HG03175 (cell line): Measurements from ENCODE around the gene BAIAP2L1.
"Not testable (repeated sequence)": the region's sequence is repeated elsewhere in the genome, so short reads cannot be mapped to it uniquely, and the experiment has no call there.

Experiments
- ATAC-seq: cut with Tn5 transposase; IDR thresholded peaks from one replicate; pipeline ENCODE4 v1.9.1; 2021; ENCODE audit warnings: mild to moderate bottlenecking, moderate library complexity; ENCODE audit not compliant: unreplicated experiment

BAIAP2L1 gene

GRCh38 chr7:98399890-98400541, 874 bp downstream of the BAIAP2L1 start:
- no peak for ATAC-seq

- ATAC-seq, result no peak
Observed at GRCh38 chr7:98399462-98399861, 1.4 kb downstream of the BAIAP2L1 start.

DNA sequence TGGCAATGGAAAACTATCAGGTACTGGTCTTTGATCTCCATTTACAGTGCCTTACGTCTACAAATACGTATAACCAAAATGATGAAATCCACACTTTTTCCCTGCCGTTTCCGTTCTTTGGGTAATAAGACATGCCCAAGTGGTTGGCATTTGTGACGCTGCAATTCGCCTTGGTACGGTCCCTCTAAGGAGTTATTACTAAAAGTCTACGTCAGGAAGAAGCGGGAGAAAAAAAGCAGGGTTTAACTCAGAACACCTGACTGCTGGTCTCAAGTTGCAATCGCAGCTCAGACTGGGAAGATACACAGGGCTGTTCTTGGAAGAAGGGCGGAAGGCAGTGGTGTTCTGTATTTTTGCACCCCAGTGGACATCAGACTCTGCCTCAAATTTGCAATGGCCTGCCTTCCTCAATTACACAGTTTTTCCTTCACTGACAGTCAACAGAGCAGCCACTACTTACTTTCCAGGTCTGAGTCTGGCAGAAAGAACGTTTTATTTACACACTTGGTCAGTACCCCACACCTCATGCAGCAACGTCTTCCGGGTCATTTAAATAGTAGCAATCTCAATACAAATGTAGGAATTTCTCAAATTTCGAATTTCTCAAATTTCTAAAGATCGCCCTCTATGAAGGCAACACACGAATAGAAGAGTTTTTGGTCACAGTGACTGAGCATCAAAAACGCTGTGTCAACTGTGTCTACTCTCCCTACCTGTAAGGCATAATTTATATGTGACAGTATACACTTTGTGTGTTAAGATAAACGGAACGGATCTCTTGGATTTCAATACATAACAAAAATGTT, 2.1 kb downstream of the BAIAP2L1 start:
- ATAC-seq, result no peak

DNA sequence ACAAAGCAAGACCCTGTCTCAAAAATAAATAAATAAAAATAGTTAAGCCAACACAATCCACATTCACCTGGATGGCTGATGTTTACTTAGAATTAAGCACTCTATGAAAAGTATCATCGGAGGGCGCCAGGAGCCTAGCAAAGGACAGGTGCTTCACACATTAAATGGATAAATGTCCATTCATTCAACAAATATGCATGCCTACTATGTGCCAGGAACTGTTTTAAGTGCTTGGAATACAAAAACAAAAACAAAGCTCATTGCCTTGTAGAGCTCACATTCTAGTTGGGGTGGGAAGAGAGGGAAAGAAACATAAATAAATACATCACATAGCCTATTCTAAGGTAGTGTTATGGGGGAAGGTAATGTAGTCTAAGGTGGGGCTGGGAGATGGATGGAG, 4.1 kb downstream of the BAIAP2L1 start:
- ATAC-seq, result no peak

DNA sequence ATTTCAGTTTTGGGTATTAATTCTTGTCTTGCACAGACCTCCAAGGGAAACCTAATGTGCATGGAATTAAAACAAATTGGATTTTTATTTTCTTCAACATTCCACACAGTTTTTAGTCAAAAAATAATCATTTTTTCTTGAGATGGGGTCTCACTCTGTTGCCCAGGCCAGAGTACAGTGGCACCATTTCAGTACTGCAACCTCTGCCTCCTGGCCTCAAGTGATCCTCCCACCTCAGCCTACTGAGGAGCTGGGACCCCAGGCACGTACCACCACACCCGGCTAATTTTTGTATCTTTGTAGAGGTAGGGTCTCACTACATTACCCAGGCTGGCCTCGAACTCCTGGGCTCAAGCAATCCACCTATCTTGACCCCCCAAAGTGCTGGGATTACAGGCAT, 4.9 kb downstream of the BAIAP2L1 start:
- ATAC-seq, result no peak

GRCh38 chr7:98395481-98395880, 5.4 kb downstream of the BAIAP2L1 start:
- no peak for ATAC-seq

GRCh38 chr7:98394377-98394836, 6.5 kb downstream of the BAIAP2L1 start:
- ATAC-seq, result no peak

GRCh38 chr7:98387544-98388226, 13.2 kb downstream of the BAIAP2L1 start:
- no peak for ATAC-seq

DNA sequence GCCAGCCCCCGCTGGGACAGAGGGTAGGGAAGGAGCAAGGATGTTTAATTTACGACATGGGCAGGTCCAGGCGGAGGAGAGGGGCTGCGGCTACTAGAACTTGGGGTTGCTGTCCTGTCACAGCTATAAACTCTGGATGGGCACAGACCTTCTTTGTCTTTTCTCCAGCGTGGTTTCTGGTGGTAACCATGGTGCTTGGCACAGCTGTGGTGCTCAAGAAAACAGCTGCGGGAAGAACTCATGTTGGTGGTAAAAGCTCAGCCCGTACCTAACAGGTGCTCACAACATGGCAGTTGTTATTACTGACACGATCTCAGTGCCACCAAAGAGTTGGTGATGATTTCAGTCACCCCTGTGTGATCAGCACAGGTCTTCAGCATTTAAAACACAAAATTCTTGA, 13.8 kb downstream of the BAIAP2L1 start:
- no peak for ATAC-seq

- ATAC-seq, result not testable (repeated sequence)
Observed at GRCh38 chr7:98385532-98385931, 15.4 kb downstream of the BAIAP2L1 start.

DNA sequence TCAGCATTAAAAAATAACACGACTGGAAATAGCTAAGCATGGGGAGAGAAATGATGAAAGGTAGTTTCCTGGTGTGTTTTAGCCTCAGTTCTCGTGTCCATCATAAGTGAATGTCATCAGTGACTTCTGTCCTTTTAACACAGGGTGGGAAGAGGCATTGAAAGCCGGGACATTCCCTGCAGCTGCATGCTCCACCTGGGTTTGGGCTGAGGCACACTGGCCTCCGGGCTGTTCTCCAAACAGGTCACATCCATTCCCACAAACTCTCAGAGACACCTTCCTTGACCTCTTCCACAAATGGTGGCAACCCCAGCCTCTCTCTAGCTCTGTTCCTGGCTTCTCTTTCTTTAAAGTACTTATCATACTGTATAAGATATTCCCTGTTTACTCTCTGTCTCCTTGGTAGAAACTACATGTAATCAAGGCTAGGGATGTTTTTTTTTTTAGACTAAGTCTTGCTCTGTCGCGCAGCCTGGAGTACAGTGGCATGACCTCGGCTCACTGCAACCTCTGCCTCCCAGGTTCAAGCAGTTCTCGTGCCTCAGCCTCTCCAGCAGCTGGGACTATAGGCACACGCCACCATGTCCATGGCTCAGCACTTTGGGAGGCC, 22.6 kb downstream of the BAIAP2L1 start:
- ATAC-seq, result no peak

GRCh38 chr7:98376711-98377110, 24.2 kb downstream of the BAIAP2L1 start:
- no peak for ATAC-seq

GRCh38 chr7:98375664-98376063, 25.2 kb downstream of the BAIAP2L1 start:
- no peak for ATAC-seq

DNA sequence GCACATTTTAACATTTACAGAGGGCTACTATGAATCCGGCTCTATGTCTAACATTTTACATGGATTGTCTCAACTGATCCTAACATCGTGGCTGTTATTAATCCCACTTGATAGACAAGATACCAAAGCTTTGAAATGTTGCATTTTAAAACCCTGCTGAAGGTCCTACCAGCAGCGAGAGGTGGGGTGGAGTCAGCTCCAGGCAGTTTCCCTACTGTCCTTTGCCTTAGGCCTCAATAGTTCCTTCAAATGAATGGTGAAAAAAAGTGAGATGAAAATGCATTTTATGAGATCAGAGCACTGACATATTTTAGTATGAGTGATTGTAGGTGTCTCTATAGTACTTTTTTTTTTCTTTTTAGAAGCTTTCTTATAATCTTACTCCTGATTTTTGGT, 26.6 kb downstream of the BAIAP2L1 start:
- no peak for ATAC-seq

- no peak for ATAC-seq
Observed at GRCh38 chr7:98372993-98373392, 27.9 kb downstream of the BAIAP2L1 start.

DNA sequence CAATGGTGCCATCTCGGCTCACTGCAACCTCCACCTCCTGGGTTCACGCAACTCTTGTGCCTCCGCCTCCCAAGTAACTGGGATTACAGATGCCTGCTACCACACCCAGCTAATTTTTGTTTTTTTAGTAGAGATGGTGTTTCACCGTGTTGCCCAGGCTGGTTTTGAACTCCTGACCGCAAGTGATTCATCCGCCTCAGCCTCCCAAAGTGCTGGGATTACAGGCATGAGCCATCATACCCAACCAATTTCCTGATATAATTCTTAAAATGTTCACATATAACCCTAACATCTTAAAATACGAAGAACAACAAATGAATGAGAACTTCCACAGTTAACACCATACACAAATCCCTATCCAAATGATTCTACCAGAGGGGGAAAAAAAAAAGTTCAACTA, 31.2 kb downstream of the BAIAP2L1 start:
- ATAC-seq, result no peak

- no peak for ATAC-seq
Observed at GRCh38 chr7:98368716-98369115, 32.2 kb downstream of the BAIAP2L1 start.

GRCh38 chr7:98366562-98366938, 34.3 kb downstream of the BAIAP2L1 start:
- ATAC-seq, result no peak

DNA sequence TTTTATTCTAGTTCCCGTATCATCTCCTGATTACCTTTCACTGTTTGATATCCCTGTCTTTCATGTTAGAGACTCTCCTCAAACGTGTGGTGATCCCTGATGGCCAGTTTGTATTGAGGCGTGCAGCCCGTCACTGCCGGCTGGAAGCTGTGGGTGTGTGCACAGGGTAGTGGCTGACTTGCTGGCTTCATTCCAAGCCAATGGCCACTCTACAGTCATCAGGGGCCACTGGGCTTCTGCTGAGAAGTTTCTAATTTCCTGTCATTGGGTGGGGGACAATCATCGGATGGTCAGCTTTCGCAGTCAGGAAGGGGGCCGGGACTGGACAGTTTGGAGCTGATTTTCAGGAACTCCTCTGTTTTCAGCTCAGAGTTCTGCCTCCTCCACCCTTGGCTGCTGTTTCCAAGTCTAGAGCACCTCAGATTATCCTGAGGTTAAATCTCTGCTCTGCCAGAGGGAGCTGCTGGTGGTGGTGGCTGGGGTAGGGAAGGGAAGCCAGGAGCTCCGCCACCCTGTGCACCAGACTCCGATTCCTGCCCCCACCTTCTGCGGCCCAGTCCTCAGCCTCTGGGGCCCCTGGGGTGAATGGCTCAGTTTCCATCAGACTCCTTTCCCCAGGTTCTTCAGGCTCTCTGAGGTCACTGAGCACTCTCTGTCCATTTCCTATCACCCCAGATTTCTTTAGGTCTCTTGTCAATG, 34.9 kb downstream of the BAIAP2L1 start:
- no peak for ATAC-seq

DNA sequence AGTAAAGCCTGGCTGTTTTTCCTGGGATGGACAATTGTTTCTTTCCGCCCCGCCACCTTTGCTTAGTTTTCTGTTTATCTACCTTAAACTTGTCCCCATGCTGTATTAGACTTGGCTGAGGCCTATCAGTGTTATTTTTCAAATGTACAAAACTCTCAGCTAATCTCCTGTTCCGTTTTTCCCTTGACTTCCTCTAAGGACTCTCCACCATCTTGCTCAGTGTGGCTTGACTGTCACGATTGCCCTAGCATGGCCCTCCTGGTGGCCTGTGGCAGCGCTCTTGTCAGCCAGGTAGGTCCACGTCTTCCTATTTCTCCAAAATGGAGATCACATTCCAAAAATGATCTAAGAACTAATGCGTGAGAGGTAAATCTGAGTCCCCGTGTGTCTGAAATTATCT, 36.7 kb downstream of the BAIAP2L1 start:
- ATAC-seq, result no peak

DNA sequence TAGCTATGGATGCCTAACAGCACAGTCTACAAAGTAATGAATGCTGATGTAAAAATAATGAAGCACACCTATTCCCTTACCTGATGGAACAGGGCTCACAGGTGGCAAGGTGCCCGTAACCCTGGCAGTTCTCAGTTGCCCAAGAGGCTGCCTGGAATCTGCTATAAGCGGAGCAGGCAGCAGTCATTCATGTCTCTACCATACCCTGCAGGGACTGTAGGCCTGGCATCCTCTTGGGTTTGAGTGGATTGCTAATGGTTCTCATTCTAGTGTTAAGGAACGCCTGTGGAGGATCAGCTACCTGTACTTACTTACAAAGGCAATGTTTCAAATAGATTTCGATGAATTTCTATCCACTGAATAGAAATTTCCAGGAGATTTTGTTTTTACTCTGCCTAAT, 38.4 kb downstream of the BAIAP2L1 start:
- ATAC-seq, result no peak
